OCI-LY1 (cell line): ENCODE measurements around the gene SCYL3.
"Not testable (repeated sequence)": the region's sequence is repeated elsewhere in the genome, so short reads cannot be mapped to it uniquely, and the experiment has no call there.

Experiments
- CTCF ChIP-seq: fragments of 200-600 bp; sonication (generic), shearing (Covaris generic); IDR thresholded peaks from 2 replicates; pipeline ENCODE4 v1.5.1; 2017; ENCODE audit warnings: mild to moderate bottlenecking, antibody characterized with exemption, low read length, moderate library complexity, mixed read lengths
- EZH2 ChIP-seq: fragments of 200-600 bp; sonication (generic), shearing (Covaris generic); IDR thresholded peaks from 2 replicates; pipeline ENCODE4 v1.8.0; 2017; ENCODE audit warnings: borderline replicate concordance, mixed run types, mild to moderate bottlenecking, antibody characterized with exemption, low read length, moderate library complexity, mixed read lengths

GRCh38 chr1:169811418-169812035, 82.2 kb downstream of the SCYL3 start:
- TF ChIP-seq CTCF, EZH2: not testable (repeated sequence)
